CD14-positive monocyte (primary cell): ENCODE measurements around the gene PEA15. TPM values are rescaled to one million over a fixed set of nuclear protein-coding genes. Genes with fewer than 3 reads are reported as not detected.
A peak's percentile ranks its signal among the peaks of the same experiment; 100 is the strongest.

Source experiments
- DNase-seq, 3 donors: peaks; one replicate each; pipeline ENCODE4 v3.0.0-alpha.2; 2011 to 2022
- H2AFZ ChIP-seq: 2 replicates; pipeline ENCODE4 v1.6.0; 2012; ENCODE audit warnings: mild to moderate bottlenecking, low read depth, low read length, inconsistent platforms; ENCODE audit not compliant: insufficient read depth, poor library complexity, severe bottlenecking
- H3K27ac ChIP-seq, 2 donors: 1 replicate in 1 of 2; 2 replicates in 1 of 2; pipeline ENCODE4 v1.5.1; 2012 to 2013; ENCODE audit warnings: low read length in 2 of 2, control low read depth in 1 of 2, inconsistent platforms in 1 of 2, low read depth in 1 of 2, mild to moderate bottlenecking in 1 of 2
- H3K27me3 ChIP-seq, 2 donors: one replicate each; pipeline versions ENCODE4 v1.6.0 to v1.6.1; 2011 to 2013; ENCODE audit warnings: low read length in 2 of 2; ENCODE audit not compliant: control insufficient read depth in 2 of 2, insufficient read depth in 2 of 2
- H3K36me3 ChIP-seq, 2 donors: replicated peaks in 1 of 2; 1 replicate in 1 of 2; 2 replicates in 1 of 2; pipeline versions ENCODE4 v1.5.1 to v1.6.1; 2012 to 2013; ENCODE audit warnings: low read length in 2 of 2, control low read depth in 1 of 2, inconsistent platforms in 1 of 2, mild to moderate bottlenecking in 1 of 2; ENCODE audit not compliant: insufficient read depth in 2 of 2, control insufficient read depth in 1 of 2
- H3K4me1 ChIP-seq, 2 donors: 1 replicate in 1 of 2; 2 replicates in 1 of 2; pipeline versions ENCODE4 v1.5.1 to v1.6.1; 2012 to 2013; ENCODE audit warnings: low read length in 2 of 2, control low read depth in 1 of 2, inconsistent platforms in 1 of 2, mild to moderate bottlenecking in 1 of 2, moderate library complexity in 1 of 2; ENCODE audit not compliant: insufficient read depth in 2 of 2, control insufficient read depth in 1 of 2
- H3K4me2 ChIP-seq: replicated peaks from 2 replicates; pipeline ENCODE3; 2012; ENCODE audit warnings: low read length, moderate library complexity, mild to moderate bottlenecking; ENCODE audit not compliant: poor library complexity, severe bottlenecking; ENCODE audit errors: extremely low read depth
- H3K4me3 ChIP-seq, 3 experiments: fragments of 200-600 bp in 1 of 3; sonication (generic) in 1 of 3; replicated peaks in 1 of 3; 1 replicate in 2 of 3; 2 replicates in 1 of 3; pipeline ENCODE4 v1.5.1; 2011 to 2013; ENCODE audit warnings: low read length in 3 of 3, mild to moderate bottlenecking in 3 of 3, control low read depth in 2 of 3, low read depth in 2 of 3, inconsistent platforms in 1 of 3, moderate library complexity in 1 of 3
- H3K79me2 ChIP-seq: 2 replicates; pipeline ENCODE4 v1.6.0; 2012; ENCODE audit warnings: mild to moderate bottlenecking, control low read depth, inconsistent platforms, low read length, moderate library complexity; ENCODE audit not compliant: insufficient read depth
- H3K9ac ChIP-seq: 2 replicates; pipeline ENCODE4 v1.6.0; 2017; ENCODE audit warnings: low read length, mild to moderate bottlenecking; ENCODE audit not compliant: insufficient read depth, poor library complexity, severe bottlenecking
- H3K9me3 ChIP-seq, 2 donors: replicated peaks in 1 of 2; 1 replicate in 1 of 2; 2 replicates in 1 of 2; pipeline versions ENCODE4 v1.5.1 to v1.6.1; 2012 to 2013; ENCODE audit warnings: low read length in 2 of 2, control low read depth in 1 of 2; ENCODE audit not compliant: control insufficient read depth in 1 of 2, insufficient read depth in 1 of 2
- H4K20me1 ChIP-seq: 2 replicates; pipeline ENCODE4 v1.6.0; 2012; ENCODE audit warnings: mild to moderate bottlenecking, low read length, control low read depth, moderate library complexity; ENCODE audit not compliant: insufficient read depth
- H3K27ac Mint-ChIP-seq, 7 donors: one replicate each; pipeline ENCODE4 v1.8.0; 2020; ENCODE audit warnings: mild to moderate bottlenecking in 7 of 7, mixed read lengths in 7 of 7, moderate library complexity in 6 of 7, inconsistent platforms in 2 of 7
- H3K27me3 Mint-ChIP-seq, 3 donors: one replicate each; pipeline ENCODE4 v1.8.0; 2021 to 2022; ENCODE audit warnings: low read depth in 3 of 3, mild to moderate bottlenecking in 3 of 3, mixed read lengths in 3 of 3, moderate library complexity in 3 of 3, inconsistent platforms in 1 of 3
- H3K36me3 Mint-ChIP-seq, 2 donors: one replicate each; pipeline ENCODE4 v1.8.0; 2020; ENCODE audit warnings: mixed read lengths in 2 of 2, inconsistent platforms in 1 of 2, mild to moderate bottlenecking in 1 of 2
- H3K4me1 Mint-ChIP-seq: one replicate; pipeline ENCODE4 v1.8.0; 2020; ENCODE audit warnings: mild to moderate bottlenecking, mixed read lengths
- H3K4me3 Mint-ChIP-seq, 2 donors: one replicate each; pipeline ENCODE4 v1.8.0; 2020; ENCODE audit warnings: mild to moderate bottlenecking in 2 of 2, mixed read lengths in 2 of 2, moderate library complexity in 1 of 2
- H3K9me3 Mint-ChIP-seq, 7 donors: one replicate each; pipeline ENCODE4 v1.8.0; 2020 to 2022; ENCODE audit warnings: mixed read lengths in 7 of 7, mild to moderate bottlenecking in 6 of 7, moderate library complexity in 6 of 7, inconsistent platforms in 2 of 7
- CTCF ChIP-seq: fragments of 200-600 bp; IDR thresholded peaks from one replicate; pipeline ENCODE4 v1.8.0; 2022; ENCODE audit warnings: antibody characterized with exemption, mild to moderate bottlenecking
- WGBS: methylation state at CpG from one replicate; pipeline ENCODE4 v1.1.5; 2013; ENCODE audit warnings: missing lambda C conversion rate; ENCODE audit not compliant: insufficient coverage; 5-methylcytosine and 5-hydroxymethylcytosine counted together
- intact Hi-C, 2 donors: fragments of 100-400 bp; cut with micrococcal nuclease; formaldehyde crosslinking; loops; one replicate each; pipeline versions ENCODE4 v1.15.0 to v1.15.1; 2023
- polyA plus RNA-seq, 3 donors: library from polyadenylated mRNA; depleted of rRNA in 1 of 3; unstranded in 2 of 3; stranded (reverse) in 1 of 3; fragments of 300-500 nt in 2 of 3; fragments of >200 nt in 1 of 3; fragmentation: Illumina TruSeq in 2 of 3; gene quantifications; 1 replicate in 2 of 3; 2 replicates in 1 of 3; pipeline ENCODE4 v1.2.3, GENCODE V29; 2012 to 2021

Gene PEA15
- polyA plus RNA-seq, 3 donors = 23.6 to 163 (median 38.1) TPM

GRCh38 chr1:160168609-160169369, 36.4 kb upstream of the PEA15 start:
- H4K20me1 ChIP-seq = no peaks in the 10 kb centered on the region
- DNase-seq = no peak
- H3K4me2 ChIP-seq = peak overlapping the region; percentile 79
- WGBS = 88% methylated on average over 4 of the region's 13 CpGs
- H3K79me2 ChIP-seq = no peaks in the 10 kb centered on the region
- no peaks in the 10 kb centered on the region for H3K27me3 ChIP-seq
- H3K4me1 ChIP-seq = peaks cover 54 to 64% of the 10 kb centered on the region in 2 donors
- H2AFZ ChIP-seq = peak overlapping the region; percentile 87
- H3K9ac ChIP-seq = no peak overlapping the region
- peak overlapping the region in 2 of 3 experiments; percentile 33 to 64 for H3K4me3 ChIP-seq
- no peaks in the 10 kb centered on the region for H3K9me3 Mint-ChIP-seq
- intact Hi-C loops = no loop called here
- TF ChIP-seq CTCF = no peak
- H3K27me3 Mint-ChIP-seq = peaks cover 1 to 5% (median 2%) of the 10 kb centered on the region in 3 donors
- H3K4me1 Mint-ChIP-seq = peaks cover 41% of the 10 kb centered on the region
- H3K36me3 ChIP-seq = no peaks in the 10 kb centered on the region
- H3K9me3 ChIP-seq = no peaks in the 10 kb centered on the region
- H3K27ac Mint-ChIP-seq = peak overlapping the region in 1 of 7 donors; percentile 52
- H3K4me3 Mint-ChIP-seq = peak overlapping the region; percentile 63 to 90
- peaks cover 0 to 4% of the 10 kb centered on the region in 2 donors for H3K36me3 Mint-ChIP-seq
- H3K27ac ChIP-seq = peak overlapping the region in 1 of 2 donors; percentile 57

- peaks cover 0 to 4% of the 10 kb centered on the region in 2 donors for H3K36me3 ChIP-seq
- no peaks in the 10 kb centered on the region for H3K27me3 ChIP-seq
- peak in 2 of 3 donors; percentile 25 to 37 for DNase-seq
- no peak for TF ChIP-seq CTCF
- 40% methylated on average over 14 of the region's 15 CpGs for WGBS
- H2AFZ ChIP-seq = peak overlapping the region; percentile 87
- H3K27ac Mint-ChIP-seq = peak overlapping the region in 3 of 7 donors; percentile 45 to 60 (median 51)
- no peaks in the 10 kb centered on the region for H4K20me1 ChIP-seq
- peak overlapping the region; percentile 79 for H3K4me2 ChIP-seq
- H3K4me3 ChIP-seq = peak overlapping the region in 2 of 3 experiments; percentile 33 to 64
- peak overlapping the region; percentile 63 to 90 for H3K4me3 Mint-ChIP-seq
- H3K36me3 Mint-ChIP-seq = peaks cover 0 to 4% of the 10 kb centered on the region in 2 donors
- peak overlapping the region in 1 of 2 donors; percentile 57 for H3K27ac ChIP-seq
- no peaks in the 10 kb centered on the region for H3K9me3 ChIP-seq
- peaks cover 53 to 55% of the 10 kb centered on the region in 2 donors for H3K4me1 ChIP-seq
- peaks cover 41% of the 10 kb centered on the region for H3K4me1 Mint-ChIP-seq
- peaks cover 0 to 3% (median 0%) of the 10 kb centered on the region in 7 donors for H3K9me3 Mint-ChIP-seq
- peak overlapping the region; percentile 24 for H3K9ac ChIP-seq
- intact Hi-C loops = no loop called here
- peaks cover 2 to 8% (median 3%) of the 10 kb centered on the region in 3 donors for H3K27me3 Mint-ChIP-seq
- no peaks in the 10 kb centered on the region for H3K79me2 ChIP-seq
These were observed 35.4 kb upstream of the PEA15 start for GRCh38 chr1:160169553-160170399.
